GM21423 (cell line): Measurements from ENCODE around the gene MCEMP1.

Experiments used
- ATAC-seq: cut with Tn5 transposase; IDR thresholded peaks from one replicate; pipeline ENCODE4 v1.9.1; 2021; ENCODE audit warnings: mild to moderate bottlenecking, moderate library complexity; ENCODE audit not compliant: unreplicated experiment

The MCEMP1 gene

GRCh38 chr19:7676854-7677253, at the start of gene MCEMP1:
Gene MCEMP1, plus strand, starts transcription at chr19:7677090. Its CDS starts 31 bp downstream, at chr19:7677121.
- ATAC-seq: no peak

GRCh38 chr19:7627166-7627565, 49.7 kb upstream of the MCEMP1 start:
- ATAC-seq: no peak

GRCh38 chr19:7628589-7629311, 48.1 kb upstream of the MCEMP1 start:
- no peak for ATAC-seq

GRCh38 chr19:7629347-7630054, 47.4 kb upstream of the MCEMP1 start, which contains the start of the genes PET100 and XAB2:
Gene PET100, plus strand, starts transcription at chr19:7629793. Its CDS starts 41 bp downstream, at chr19:7629834.
Gene XAB2, minus strand, starts transcription at chr19:7629545. Its CDS starts 18 bp downstream, at chr19:7629527.
- ATAC-seq: peak; percentile 93

- ATAC-seq: no peak
These were observed 45.3 kb upstream of the MCEMP1 start for GRCh38 chr19:7631577-7631976.

- no peak for ATAC-seq
These were observed 44.3 kb upstream of the MCEMP1 start for GRCh38 chr19:7632340-7633203.

- ATAC-seq: no peak
These were observed 43.2 kb upstream of the MCEMP1 start, which contains the start of gene PCP2 for GRCh38 chr19:7633698-7634097. Gene PCP2, minus strand, starts transcription at chr19:7633719. Its CDS starts 262 bp downstream, at chr19:7633457.

GRCh38 chr19:7635670-7636069, 41.2 kb upstream of the MCEMP1 start:
- ATAC-seq: no peak

- ATAC-seq: no peak
These were observed 40.6 kb upstream of the MCEMP1 start for GRCh38 chr19:7636317-7636690.

GRCh38 chr19:7636691-7637373, 40.1 kb upstream of the MCEMP1 start, which contains the start of gene STXBP2:
Gene STXBP2, plus strand, starts transcription at chr19:7637110. Its CDS starts 40 bp downstream, at chr19:7637150.
- ATAC-seq: peak; percentile 72

- peak; percentile 18 for ATAC-seq
These were observed 39.3 kb upstream of the MCEMP1 start for GRCh38 chr19:7637374-7638256.

GRCh38 chr19:7638802-7639465, 38.0 kb upstream of the MCEMP1 start:
- no peak for ATAC-seq

- ATAC-seq: no peak
These were observed 37.0 kb upstream of the MCEMP1 start for GRCh38 chr19:7639863-7640348.

GRCh38 chr19:7640803-7641202, 36.1 kb upstream of the MCEMP1 start:
- ATAC-seq: no peak

GRCh38 chr19:7641290-7642276, 35.3 kb upstream of the MCEMP1 start:
- ATAC-seq: no peak

- ATAC-seq: no peak
These were observed 34.4 kb upstream of the MCEMP1 start for GRCh38 chr19:7642295-7643030.

GRCh38 chr19:7643031-7643415, 33.9 kb upstream of the MCEMP1 start:
- ATAC-seq: no peak
